HCT116 (cell line): Measurements from ENCODE around the gene GSC2. TPM values are rescaled to one million over a fixed set of nuclear protein-coding genes. Genes with fewer than 3 reads are reported as not detected.

ENCODE experiments used
- ATAC-seq: fragments of 200-7000 bp; cut with Tn5 transposase; 2 replicates; pipeline ENCODE4 v1.9.1; 2020; ENCODE audit warnings: mild to moderate bottlenecking, moderate library complexity
- BruUV-seq: library from RNA; stranded (reverse); fragments of 400-500 nt; replicated peaks from 2 replicates; lab custom pipeline; 2021; lab: Mats Ljungman, UMichigan
- CTCF ChIA-PET: fragments of 300-600 bp; sonication (Branson Sonifier 250); formaldehyde crosslinking; loops from one replicate; lab custom pipeline; 2021; ENCODE audit warnings: antibody characterized with exemption; lab: Charles Lee
- POLR2A ChIA-PET: fragments of 300-600, 350-600 bp; sonication (Branson Sonifier 250); formaldehyde crosslinking; loops from one replicate; lab custom pipeline; 2021; ENCODE audit warnings: antibody characterized with exemption; lab: Charles Lee
- RAD21 ChIA-PET, 2 experiments: fragments of 300-600 bp; sonication (Branson Sonifier 250); formaldehyde crosslinking; loops; one replicate each; lab custom pipeline; 2023; ENCODE audit warnings: low total read pairs in 2 of 2; ENCODE audit not compliant: uncharacterized antibody in 2 of 2, unreplicated experiment in 2 of 2, low non-redundant PET in 1 of 2; lab: Charles Lee
- DNase-seq: peaks from one replicate; pipeline ENCODE4 v3.0.0-alpha.2; 2010; ENCODE audit warnings: low read depth, low spot score
- H2AFZ ChIP-seq: fragments of 200-600 bp; shearing (Covaris generic), sonication (generic); 2 replicates; pipeline ENCODE4 v1.6.1; 2017; ENCODE audit warnings: low read depth, mixed run types, mixed read lengths, antibody characterized with exemption, low read length; ENCODE audit not compliant: poor library complexity, severe bottlenecking
- H3K27ac ChIP-seq: 2 replicates; pipeline ENCODE4 v1.5.1; 2012; ENCODE audit warnings: low read depth, low read length
- H3K27me3 ChIP-seq: fragments of 200-600 bp; sonication (generic); 2 replicates; pipeline ENCODE4 v1.6.1; 2016; ENCODE audit warnings: mixed run types, low read length, mixed read lengths; ENCODE audit not compliant: insufficient read depth
- H3K36me3 ChIP-seq, 2 experiments: fragments of 200-500 bp in 1 of 2; fragments of 200-600 bp in 1 of 2; sonication (Bioruptor generic) in 1 of 2; sonication (generic) in 1 of 2; 2 replicates each; pipeline versions ENCODE4 v1.5.1 to v1.6.1; 2014 to 2016; ENCODE audit warnings: low read length in 2 of 2, inconsistent platforms in 1 of 2, mixed read lengths in 1 of 2, mixed run types in 1 of 2; ENCODE audit not compliant: insufficient read depth in 2 of 2, control insufficient read depth in 1 of 2
- H3K4me1 ChIP-seq, 2 experiments: fragments of 200-600 bp in 1 of 2; sonication (generic) in 1 of 2; 2 replicates each; pipeline versions ENCODE4 v1.5.1 to v1.6.1; 2012 to 2017; ENCODE audit warnings: low read length in 2 of 2, inconsistent platforms in 1 of 2, mild to moderate bottlenecking in 1 of 2, mixed read lengths in 1 of 2, mixed run types in 1 of 2, moderate library complexity in 1 of 2; ENCODE audit not compliant: insufficient read depth in 2 of 2, control insufficient read depth in 1 of 2
- H3K4me2 ChIP-seq: fragments of 200-600 bp; sonication (generic); 2 replicates; pipeline ENCODE4 v1.6.1; 2017; ENCODE audit warnings: mixed run types, low read length, mixed read lengths
- H3K4me3 ChIP-seq, 2 experiments: fragments of 200-600 bp in 1 of 2; sonication (generic) in 1 of 2; replicated peaks in 1 of 2; 2 replicates each; pipeline ENCODE4 v1.5.1; 2011 to 2016; ENCODE audit warnings: low read length in 2 of 2, control low read depth in 1 of 2, low read depth in 1 of 2, mild to moderate bottlenecking in 1 of 2, mixed read lengths in 1 of 2, mixed run types in 1 of 2
- H3K79me2 ChIP-seq: fragments of 200-600 bp; sonication (generic); 2 replicates; pipeline ENCODE4 v1.6.1; 2017; ENCODE audit warnings: mild to moderate bottlenecking, mixed run types, low read length, moderate library complexity, mixed read lengths; ENCODE audit not compliant: insufficient read depth
- H3K9ac ChIP-seq: fragments of 200-600 bp; sonication (generic); 2 replicates; pipeline ENCODE4 v1.6.1; 2016; ENCODE audit warnings: low read length, mixed read lengths
- H3K9me2 ChIP-seq: fragments of 200-600 bp; sonication (generic), shearing (Covaris generic); 2 replicates; pipeline ENCODE4 v1.6.1; 2017; ENCODE audit warnings: mixed run types, mild to moderate bottlenecking, moderate library complexity; ENCODE audit not compliant: insufficient read depth
- H3K9me3 ChIP-seq, 2 experiments: fragments of 200-500 bp in 1 of 2; fragments of 200-600 bp in 1 of 2; sonication (Bioruptor generic) in 1 of 2; sonication (generic) in 1 of 2; 2 replicates each; pipeline ENCODE4 v1.6.1; 2014 to 2017; ENCODE audit warnings: low read length in 2 of 2, mixed read lengths in 2 of 2, inconsistent platforms in 1 of 2, low read depth in 1 of 2, mild to moderate bottlenecking in 1 of 2, mixed run types in 1 of 2, moderate library complexity in 1 of 2; ENCODE audit not compliant: control insufficient read depth in 1 of 2, insufficient read depth in 1 of 2
- H4K20me1 ChIP-seq: fragments of 200-600 bp; sonication (generic), shearing (Covaris generic); 2 replicates; pipeline ENCODE4 v1.6.1; 2017; ENCODE audit warnings: mixed run types, mild to moderate bottlenecking, moderate library complexity; ENCODE audit not compliant: insufficient read depth
- ATF3 ChIP-seq: IDR thresholded peaks from 2 replicates; pipeline ENCODE4 v1.6.1; 2012
- CEBPB ChIP-seq: IDR thresholded peaks from 2 replicates; pipeline ENCODE4 v1.6.1; 2012; ENCODE audit warnings: low read depth
- CTCF ChIP-seq, 3 experiments: fragments of 200-600 bp in 1 of 3; sonication (generic) in 1 of 3; IDR thresholded peaks in 2 of 3; conservative IDR thresholded peaks in 1 of 3; 2 replicates each; pipeline ENCODE4 v1.5.1; 2012 to 2017; ENCODE audit warnings: low read depth in 2 of 3, low read length in 2 of 3, antibody characterized with exemption in 1 of 3, borderline replicate concordance in 1 of 3, control low read depth in 1 of 3, mild to moderate bottlenecking in 1 of 3, mixed read lengths in 1 of 3, mixed run types in 1 of 3, moderate library complexity in 1 of 3; ENCODE audit not compliant: insufficient read depth in 1 of 3
- EGR1 ChIP-seq: IDR thresholded peaks from 2 replicates; pipeline ENCODE4 v1.6.1; 2012; ENCODE audit warnings: low read depth
- ELF1 ChIP-seq: IDR thresholded peaks from 2 replicates; pipeline ENCODE4 v1.6.1; 2012; ENCODE audit warnings: low read depth, borderline replicate concordance
- EZH2phosphoT487 ChIP-seq: fragments of 200-600 bp; IDR thresholded peaks from 2 replicates; pipeline ENCODE4 v1.6.1; 2018; ENCODE audit warnings: antibody characterized with exemption, borderline replicate concordance
- FOSL1 ChIP-seq: IDR thresholded peaks from 2 replicates; pipeline ENCODE4 v1.6.1; 2012; ENCODE audit warnings: low read depth
- JUND ChIP-seq: IDR thresholded peaks from 2 replicates; pipeline ENCODE4 v1.6.1; 2012
- POLR2AphosphoS5 ChIP-seq: IDR thresholded peaks from 2 replicates; pipeline ENCODE4 v1.6.1; 2011; ENCODE audit warnings: mild to moderate bottlenecking, low read depth, low read length, moderate library complexity
- SIN3A ChIP-seq: IDR thresholded peaks from 2 replicates; pipeline ENCODE4 v1.6.1; 2012; ENCODE audit warnings: low read depth
- SP1 ChIP-seq: IDR thresholded peaks from 2 replicates; pipeline ENCODE4 v1.6.1; 2012; ENCODE audit warnings: low read depth
- SRF ChIP-seq: IDR thresholded peaks from 2 replicates; pipeline ENCODE4 v1.6.1; 2012; ENCODE audit warnings: low read depth
- TCF7L2 ChIP-seq: IDR thresholded peaks from 2 replicates; pipeline ENCODE4 v1.7.0; 2011; ENCODE audit warnings: borderline replicate concordance, inconsistent platforms; ENCODE audit not compliant: insufficient read depth, insufficient read length; ENCODE audit errors: extremely low read depth
- ZBTB33 ChIP-seq: IDR thresholded peaks from 2 replicates; pipeline ENCODE4 v1.6.1; 2011; ENCODE audit warnings: mild to moderate bottlenecking, low read length, moderate library complexity; ENCODE audit not compliant: insufficient replicate concordance; ENCODE audit errors: extremely low read depth
- ZFX ChIP-seq: fragments of 450-650 bp; IDR thresholded peaks from 2 replicates; pipeline ENCODE4 v1.6.1; 2017
- ZNF274 ChIP-seq: fragments of 200-500 bp; sonication (Bioruptor generic); IDR thresholded peaks from 2 replicates; pipeline ENCODE4 v1.6.1; 2014; ENCODE audit warnings: mild to moderate bottlenecking, low read depth, low read length, inconsistent platforms
- intact Hi-C: fragments of 100-400 bp; cut with micrococcal nuclease; formaldehyde crosslinking; loops from 2 replicates; pipeline ENCODE4 v1.10.0; 2022
- total RNA-seq: library from RNA; stranded (reverse); gene quantifications from one replicate; pipeline ENCODE4 v1.2.1, GENCODE V29; 2021; ENCODE audit not compliant: unreplicated experiment
- TF ChIP-seq, protein P1 (sequence below): IDR thresholded peaks from 2 replicates; pipeline ENCODE4 v1.6.1; 2012; ENCODE audit warnings: low read depth
- TF ChIP-seq, protein P2 (sequence below): IDR thresholded peaks from 2 replicates; pipeline ENCODE4 v1.6.1; 2012

The GSC2 gene
- total RNA-seq, 1 experiment from 2014 or later: not detected

- intact Hi-C loops: loop anchor here (5.0 kb wide), 1 partner anchor 353 kb away; the partner anchor contains the start of genes CDC45 and UFD1
- RAD21 ChIA-PET: no interaction called here
- POLR2A ChIA-PET: interaction anchor here (0.7 to 0.9 kb wide), 2 partner anchors 12 to 20 kb away, joined by 3 read pairs; no protein-coding TSS in a partner anchor
- Histone ChIP-seq H3K4me1 (peaks cover 10 to 23% of the 10 kb centered on the region in 2 experiments), H3K79me2 (peaks cover 32% of the 10 kb centered on the region), H2AFZ (no peak overlapping the region), H3K4me2 (no peak overlapping the region), H3K36me3 (0 out of 4 replicates have a peak, but pooled peaks cover 0 to 4% of the 10 kb centered on the region in 2 experiments), H3K9me3 (no peaks in the 10 kb centered on the region), H3K4me3 (no peak overlapping the region), H4K20me1 (no peaks in the 10 kb centered on the region), H3K27me3 (no peaks in the 10 kb centered on the region), H3K27ac (no peak overlapping the region), H3K9ac (no peak overlapping the region), H3K9me2 (no peaks in the 10 kb centered on the region)
- TF ChIP-seq EZH2phosphoT487 (no peak), CTCF (IDR thresholded peaks at IDR 0.05 in 2 of 3, conservative IDR thresholded peaks at IDR 0.05 in 1 of 3; ENCODE audit: borderline replicate concordance in 1 of 3, insufficient read depth in 1 of 3, low read depth in 2 of 3, low read length in 2 of 3) (no peak), TCF7L2 (no peak), ATF3 (no peak), SIN3A (no peak), ELF1 (no peak), ZFX (no peak), EGR1 (no peak), JUND (no peak), FOSL1 (no peak), ZBTB33 (no peak), ZNF274 (no peak), SRF (no peak), CEBPB (no peak), SP1 (no peak), POLR2AphosphoS5 (no peak)
- TF ChIP-seq, protein P1, sequence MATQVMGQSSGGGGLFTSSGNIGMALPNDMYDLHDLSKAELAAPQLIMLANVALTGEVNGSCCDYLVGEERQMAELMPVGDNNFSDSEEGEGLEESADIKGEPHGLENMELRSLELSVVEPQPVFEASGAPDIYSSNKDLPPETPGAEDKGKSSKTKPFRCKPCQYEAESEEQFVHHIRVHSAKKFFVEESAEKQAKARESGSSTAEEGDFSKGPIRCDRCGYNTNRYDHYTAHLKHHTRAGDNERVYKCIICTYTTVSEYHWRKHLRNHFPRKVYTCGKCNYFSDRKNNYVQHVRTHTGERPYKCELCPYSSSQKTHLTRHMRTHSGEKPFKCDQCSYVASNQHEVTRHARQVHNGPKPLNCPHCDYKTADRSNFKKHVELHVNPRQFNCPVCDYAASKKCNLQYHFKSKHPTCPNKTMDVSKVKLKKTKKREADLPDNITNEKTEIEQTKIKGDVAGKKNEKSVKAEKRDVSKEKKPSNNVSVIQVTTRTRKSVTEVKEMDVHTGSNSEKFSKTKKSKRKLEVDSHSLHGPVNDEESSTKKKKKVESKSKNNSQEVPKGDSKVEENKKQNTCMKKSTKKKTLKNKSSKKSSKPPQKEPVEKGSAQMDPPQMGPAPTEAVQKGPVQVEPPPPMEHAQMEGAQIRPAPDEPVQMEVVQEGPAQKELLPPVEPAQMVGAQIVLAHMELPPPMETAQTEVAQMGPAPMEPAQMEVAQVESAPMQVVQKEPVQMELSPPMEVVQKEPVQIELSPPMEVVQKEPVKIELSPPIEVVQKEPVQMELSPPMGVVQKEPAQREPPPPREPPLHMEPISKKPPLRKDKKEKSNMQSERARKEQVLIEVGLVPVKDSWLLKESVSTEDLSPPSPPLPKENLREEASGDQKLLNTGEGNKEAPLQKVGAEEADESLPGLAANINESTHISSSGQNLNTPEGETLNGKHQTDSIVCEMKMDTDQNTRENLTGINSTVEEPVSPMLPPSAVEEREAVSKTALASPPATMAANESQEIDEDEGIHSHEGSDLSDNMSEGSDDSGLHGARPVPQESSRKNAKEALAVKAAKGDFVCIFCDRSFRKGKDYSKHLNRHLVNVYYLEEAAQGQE: no peak
- TF ChIP-seq, protein P2, sequence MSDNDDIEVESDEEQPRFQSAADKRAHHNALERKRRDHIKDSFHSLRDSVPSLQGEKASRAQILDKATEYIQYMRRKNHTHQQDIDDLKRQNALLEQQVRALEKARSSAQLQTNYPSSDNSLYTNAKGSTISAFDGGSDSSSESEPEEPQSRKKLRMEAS: no peak
- no peak for ATAC-seq
- no peak for DNase-seq
- CTCF ChIA-PET: no interaction called here
- no TSS peak for BruUV-seq
These were observed 26.2 kb downstream of the GSC2 start for GRCh38 chr22:19123936-19124335.
